ENCODE results near the gene CCNY.

The CCNY gene

DNA sequence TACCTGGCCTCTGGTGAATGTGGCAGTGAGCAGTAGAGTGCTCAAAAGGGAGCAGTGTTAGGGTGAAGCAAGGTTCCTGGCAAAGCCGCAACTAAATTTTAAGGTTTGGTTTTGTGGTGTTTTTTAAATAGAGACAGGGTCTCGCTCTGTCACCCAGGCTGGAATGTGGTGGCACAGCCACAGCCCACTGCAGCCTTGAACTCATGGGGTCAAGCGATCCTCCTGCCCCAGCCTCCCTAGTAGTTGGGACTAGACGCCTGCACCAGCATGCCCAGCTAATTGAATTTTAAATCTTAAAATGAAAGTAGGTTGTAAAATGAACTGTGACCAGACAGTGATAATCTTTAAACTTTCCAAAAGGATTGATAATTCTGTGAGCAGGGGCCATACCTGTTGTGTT lies 130.4 kb downstream of the CCNY start:
- Histone ChIP-seq H3K9me3 (ENCODE audit: insufficient read depth, low read depth, low read length) (no peaks in the 10 kb centered on the region), H3K36me3 (ENCODE audit: insufficient read depth, low read length) (no peaks in the 10 kb centered on the region), H3K4me2 (ENCODE audit: low read depth, low read length, poor library complexity, severe bottlenecking) (no peak overlapping the region), H3K27me3 (ENCODE audit: insufficient read depth, low read length, poor library complexity, severe bottlenecking) (no peaks in the 10 kb centered on the region), H3K9me2 (replicated peaks; ENCODE audit: low read depth, low read length) (no peaks in the 10 kb centered on the region), H3K4me3 (ENCODE audit: low read length, poor library complexity, severe bottlenecking) (no peak overlapping the region), H4K20me1 (ENCODE audit: insufficient read depth, low read length, poor library complexity, severe bottlenecking) (peaks cover 43% of the 10 kb centered on the region), H3K4me1 (ENCODE audit: insufficient read depth, low read length, poor library complexity, severe bottlenecking) (peaks cover 43% of the 10 kb centered on the region), H3K9ac (ENCODE audit: low read depth, low read length, poor library complexity, severe bottlenecking) (no peak overlapping the region), H3F3A (ENCODE audit: low read depth) (no peaks in the 10 kb centered on the region), H2AFZ (ENCODE audit: low read length) (no peak overlapping the region), H3K79me2 (ENCODE audit: insufficient read depth, low read length) (peaks cover 100% of the 10 kb centered on the region)
- no peak for TF ChIP-seq EZH2phosphoT487 (IDR thresholded peaks at IDR 0.05; ENCODE audit: borderline replicate concordance)

DNA sequence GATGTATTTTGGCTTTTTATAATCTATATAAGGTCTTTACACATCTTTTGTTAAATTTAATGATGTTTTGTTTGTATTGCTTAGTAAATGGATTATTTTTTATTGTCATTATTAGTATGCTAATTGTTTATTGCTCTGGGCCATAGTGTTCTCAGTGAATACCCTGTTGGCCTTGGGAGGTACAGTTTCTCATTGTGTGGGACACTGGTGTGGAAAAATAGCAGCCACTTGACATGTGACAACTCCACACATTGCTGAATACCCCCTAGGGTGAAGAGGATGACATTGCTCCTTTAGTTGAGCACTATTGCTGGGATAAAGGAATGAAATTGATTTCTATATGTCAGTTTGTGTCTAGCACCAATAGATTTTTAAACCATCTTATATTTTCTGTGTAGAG lies 130.9 kb downstream of the CCNY start:
- Histone ChIP-seq H3K9me3 (ENCODE audit: insufficient read depth, low read depth, low read length) (no peaks in the 10 kb centered on the region), H3K4me3 (ENCODE audit: low read length, poor library complexity, severe bottlenecking) (no peak overlapping the region), H3K79me2 (ENCODE audit: insufficient read depth, low read length) (peaks cover 100% of the 10 kb centered on the region), H3K9ac (ENCODE audit: low read depth, low read length, poor library complexity, severe bottlenecking) (no peak overlapping the region), H3K36me3 (ENCODE audit: insufficient read depth, low read length) (no peaks in the 10 kb centered on the region), H4K20me1 (ENCODE audit: insufficient read depth, low read length, poor library complexity, severe bottlenecking) (peaks cover 38% of the 10 kb centered on the region), H3K27me3 (ENCODE audit: insufficient read depth, low read length, poor library complexity, severe bottlenecking) (no peaks in the 10 kb centered on the region), H3K9me2 (replicated peaks; ENCODE audit: low read depth, low read length) (no peaks in the 10 kb centered on the region), H3F3A (ENCODE audit: low read depth) (no peaks in the 10 kb centered on the region), H2AFZ (ENCODE audit: low read length) (no peak overlapping the region), H3K4me1 (ENCODE audit: insufficient read depth, low read length, poor library complexity, severe bottlenecking) (peaks cover 40% of the 10 kb centered on the region), H3K4me2 (ENCODE audit: low read depth, low read length, poor library complexity, severe bottlenecking) (no peak overlapping the region)
- TF ChIP-seq, protein P1, sequence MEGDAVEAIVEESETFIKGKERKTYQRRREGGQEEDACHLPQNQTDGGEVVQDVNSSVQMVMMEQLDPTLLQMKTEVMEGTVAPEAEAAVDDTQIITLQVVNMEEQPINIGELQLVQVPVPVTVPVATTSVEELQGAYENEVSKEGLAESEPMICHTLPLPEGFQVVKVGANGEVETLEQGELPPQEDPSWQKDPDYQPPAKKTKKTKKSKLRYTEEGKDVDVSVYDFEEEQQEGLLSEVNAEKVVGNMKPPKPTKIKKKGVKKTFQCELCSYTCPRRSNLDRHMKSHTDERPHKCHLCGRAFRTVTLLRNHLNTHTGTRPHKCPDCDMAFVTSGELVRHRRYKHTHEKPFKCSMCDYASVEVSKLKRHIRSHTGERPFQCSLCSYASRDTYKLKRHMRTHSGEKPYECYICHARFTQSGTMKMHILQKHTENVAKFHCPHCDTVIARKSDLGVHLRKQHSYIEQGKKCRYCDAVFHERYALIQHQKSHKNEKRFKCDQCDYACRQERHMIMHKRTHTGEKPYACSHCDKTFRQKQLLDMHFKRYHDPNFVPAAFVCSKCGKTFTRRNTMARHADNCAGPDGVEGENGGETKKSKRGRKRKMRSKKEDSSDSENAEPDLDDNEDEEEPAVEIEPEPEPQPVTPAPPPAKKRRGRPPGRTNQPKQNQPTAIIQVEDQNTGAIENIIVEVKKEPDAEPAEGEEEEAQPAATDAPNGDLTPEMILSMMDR (conservative IDR thresholded peaks at IDR 0.05; ENCODE audit: low read length): no peak
- TF ChIP-seq EZH2phosphoT487 (IDR thresholded peaks at IDR 0.05; ENCODE audit: borderline replicate concordance): no peak

DNA sequence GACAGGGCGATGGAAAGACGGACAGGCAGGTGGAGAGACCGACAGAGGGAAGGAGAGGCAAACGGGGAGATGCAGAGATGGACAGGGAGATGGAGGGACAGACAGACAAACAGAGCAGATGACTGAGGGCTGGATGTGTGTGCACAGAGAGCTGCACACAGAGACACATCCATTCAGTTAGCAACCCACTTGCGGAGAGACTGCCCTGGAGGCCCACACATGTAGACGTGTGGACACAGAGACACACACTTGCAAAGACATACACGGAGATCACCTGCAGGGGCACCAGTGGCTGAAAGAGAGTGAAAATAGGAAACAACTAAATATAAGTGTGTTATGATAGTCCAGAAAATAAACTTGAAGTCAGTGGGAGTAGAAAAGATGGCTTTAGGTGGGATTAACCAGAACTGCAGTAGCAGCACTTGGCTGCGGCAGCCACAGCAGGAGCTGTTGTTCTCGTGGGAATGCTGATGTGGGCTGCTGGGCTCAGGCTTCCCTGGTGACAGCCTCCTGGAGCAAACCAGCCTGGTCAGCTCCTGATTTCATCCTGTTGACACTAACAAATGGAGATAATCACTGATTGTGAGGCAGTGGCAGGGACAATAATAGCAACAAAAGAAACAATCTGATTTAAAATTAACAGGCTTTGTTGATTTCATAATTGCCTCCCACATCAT lies 134.1 kb downstream of the CCNY start:
- no peak overlapping the region for H2AFZ ChIP-seq (ENCODE audit: low read length)
- peaks cover 22% of the 10 kb centered on the region for H3K4me1 ChIP-seq (ENCODE audit: insufficient read depth, low read length, poor library complexity, severe bottlenecking)
- no peak overlapping the region for H3K4me3 ChIP-seq (ENCODE audit: low read length, poor library complexity, severe bottlenecking)
- no peaks in the 10 kb centered on the region for H3K9me2 ChIP-seq (replicated peaks; ENCODE audit: low read depth, low read length)
- H3K9me3 ChIP-seq (ENCODE audit: insufficient read depth, low read depth, low read length): no peaks in the 10 kb centered on the region
- no peak overlapping the region for H3K9ac ChIP-seq (ENCODE audit: low read depth, low read length, poor library complexity, severe bottlenecking)
- no peak overlapping the region for H3K4me2 ChIP-seq (ENCODE audit: low read depth, low read length, poor library complexity, severe bottlenecking)
- H3K79me2 ChIP-seq (ENCODE audit: insufficient read depth, low read length): peaks cover 82% of the 10 kb centered on the region
- H3K36me3 ChIP-seq (ENCODE audit: insufficient read depth, low read length): no peaks in the 10 kb centered on the region
- H4K20me1 ChIP-seq (ENCODE audit: insufficient read depth, low read length, poor library complexity, severe bottlenecking): peaks cover 14% of the 10 kb centered on the region
- H3K27me3 ChIP-seq (ENCODE audit: insufficient read depth, low read length, poor library complexity, severe bottlenecking): no peaks in the 10 kb centered on the region
- no peaks in the 10 kb centered on the region for H3F3A ChIP-seq (ENCODE audit: low read depth)
- TF ChIP-seq, protein P1 (conservative IDR thresholded peaks at IDR 0.05; ENCODE audit: low read length): no peak
- no peak for TF ChIP-seq EZH2phosphoT487 (IDR thresholded peaks at IDR 0.05; ENCODE audit: borderline replicate concordance)

DNA sequence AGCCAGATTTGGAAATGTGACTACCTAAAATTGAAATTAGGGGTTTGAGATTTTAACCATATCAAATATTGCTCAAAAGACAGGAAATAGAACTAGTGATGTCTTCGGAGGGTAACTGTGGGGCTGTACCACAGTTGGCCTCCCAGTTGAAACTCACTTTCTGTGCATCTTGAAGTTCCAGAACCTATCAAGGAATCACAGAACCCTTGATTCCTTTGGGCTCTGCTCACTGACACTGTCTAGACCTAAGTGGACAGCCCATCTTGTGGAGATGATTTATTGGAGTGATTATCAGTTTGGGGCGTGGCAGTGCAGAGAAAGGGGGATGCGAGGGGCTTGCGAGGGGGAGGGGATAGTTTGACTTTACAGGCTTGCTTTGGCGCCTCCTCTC lies 134.6 kb downstream of the CCNY start:
- Histone ChIP-seq H3K27me3 (ENCODE audit: insufficient read depth, low read length, poor library complexity, severe bottlenecking) (no peaks in the 10 kb centered on the region), H3K36me3 (ENCODE audit: insufficient read depth, low read length) (no peaks in the 10 kb centered on the region), H3F3A (ENCODE audit: low read depth) (no peaks in the 10 kb centered on the region), H3K9me2 (replicated peaks; ENCODE audit: low read depth, low read length) (no peaks in the 10 kb centered on the region), H3K4me3 (ENCODE audit: low read length, poor library complexity, severe bottlenecking) (no peak overlapping the region), H2AFZ (ENCODE audit: low read length) (no peak overlapping the region), H3K9me3 (ENCODE audit: insufficient read depth, low read depth, low read length) (no peaks in the 10 kb centered on the region), H3K4me2 (ENCODE audit: low read depth, low read length, poor library complexity, severe bottlenecking) (no peak overlapping the region), H3K79me2 (ENCODE audit: insufficient read depth, low read length) (peaks cover 76% of the 10 kb centered on the region), H3K9ac (ENCODE audit: low read depth, low read length, poor library complexity, severe bottlenecking) (no peak overlapping the region), H4K20me1 (ENCODE audit: insufficient read depth, low read length, poor library complexity, severe bottlenecking) (peaks cover 14% of the 10 kb centered on the region), H3K4me1 (ENCODE audit: insufficient read depth, low read length, poor library complexity, severe bottlenecking) (peaks cover 22% of the 10 kb centered on the region)
- TF ChIP-seq, protein P1 (conservative IDR thresholded peaks at IDR 0.05; ENCODE audit: low read length): no peak
- no peak for TF ChIP-seq EZH2phosphoT487 (IDR thresholded peaks at IDR 0.05; ENCODE audit: borderline replicate concordance)

Data from Loucy (cell line).